ENCODE data around the gene OTOF.

Gene OTOF

DNA sequence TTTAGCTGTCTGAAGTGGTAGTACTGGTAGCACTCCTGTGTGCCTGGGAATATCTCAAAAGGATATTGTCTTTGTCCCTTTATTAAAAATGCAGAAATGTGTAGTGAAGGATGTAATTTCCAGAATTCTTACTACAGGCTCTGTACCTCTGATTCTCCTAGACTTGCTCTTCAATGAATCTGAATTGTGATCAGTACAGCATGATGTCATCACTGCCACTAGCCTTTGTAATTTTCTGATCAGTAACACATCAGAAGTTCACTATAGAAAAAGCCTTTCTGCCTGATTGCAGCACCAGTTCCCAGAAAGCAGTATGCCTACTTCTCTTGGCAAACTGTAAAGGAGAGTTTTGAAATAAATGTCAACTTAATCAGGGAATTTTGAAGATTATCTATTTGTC, 29.2 kb upstream of the OTOF start:
- no peaks in the 10 kb centered on the region for H3K9me2 ChIP-seq (replicated peaks; ENCODE audit: insufficient read depth, low read length)
- H3K4me1 ChIP-seq (ENCODE audit: low read length) = no peaks in the 10 kb centered on the region
- no peak for TF ChIP-seq EZH2phosphoT487 (IDR thresholded peaks at IDR 0.05; ENCODE audit: low read length)
- H4K20me1 ChIP-seq (ENCODE audit: insufficient read depth, low read length) = no peaks in the 10 kb centered on the region
- no peaks in the 10 kb centered on the region for H3K36me3 ChIP-seq (replicated peaks; ENCODE audit: insufficient read depth, low read length)
- no peak overlapping the region for H3K9ac ChIP-seq (ENCODE audit: low read length)
- H3K4me2 ChIP-seq (ENCODE audit: low read depth, low read length) = no peak overlapping the region
- no peaks in the 10 kb centered on the region for H3K79me2 ChIP-seq (ENCODE audit: low read length)
- no peak overlapping the region for H2AFZ ChIP-seq (ENCODE audit: low read length)
- DNase-seq = no peak
- H3K9me3 ChIP-seq (replicated peaks; ENCODE audit: insufficient read depth, low read length) = no peaks in the 10 kb centered on the region
- no peaks in the 10 kb centered on the region for H3F3A ChIP-seq (ENCODE audit: insufficient read depth, low read length)
- no peak overlapping the region for H3K4me3 ChIP-seq (ENCODE audit: low read length)
- H3K27me3 ChIP-seq (replicated peaks; ENCODE audit: insufficient read depth, low read length) = peaks cover 70% of the 10 kb centered on the region
- H3K27ac ChIP-seq (ENCODE audit: low read length) = no peak overlapping the region

DNA sequence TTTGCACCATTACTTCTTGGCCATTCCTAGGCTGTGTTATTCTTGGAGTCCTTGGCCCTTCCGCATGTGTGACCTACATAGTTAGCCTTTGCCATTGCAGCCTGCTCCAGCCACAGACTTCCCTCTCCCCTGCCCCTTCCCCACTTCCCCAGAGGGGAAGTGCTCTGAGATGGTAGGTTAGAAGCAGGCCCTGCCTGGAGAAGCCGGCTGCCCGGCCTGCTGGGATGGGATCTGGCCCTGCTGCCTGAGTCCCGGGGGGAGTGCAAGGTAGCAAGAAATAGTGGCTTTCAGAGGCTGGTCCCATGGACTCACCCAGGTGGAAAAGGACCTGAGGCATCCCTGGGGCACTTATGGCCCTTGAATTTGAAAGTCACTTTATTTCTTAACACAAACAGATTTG, 28.4 kb upstream of the OTOF start:
- no peak overlapping the region for H3K4me3 ChIP-seq (ENCODE audit: low read length)
- no peaks in the 10 kb centered on the region for H3K36me3 ChIP-seq (replicated peaks; ENCODE audit: insufficient read depth, low read length)

DNA sequence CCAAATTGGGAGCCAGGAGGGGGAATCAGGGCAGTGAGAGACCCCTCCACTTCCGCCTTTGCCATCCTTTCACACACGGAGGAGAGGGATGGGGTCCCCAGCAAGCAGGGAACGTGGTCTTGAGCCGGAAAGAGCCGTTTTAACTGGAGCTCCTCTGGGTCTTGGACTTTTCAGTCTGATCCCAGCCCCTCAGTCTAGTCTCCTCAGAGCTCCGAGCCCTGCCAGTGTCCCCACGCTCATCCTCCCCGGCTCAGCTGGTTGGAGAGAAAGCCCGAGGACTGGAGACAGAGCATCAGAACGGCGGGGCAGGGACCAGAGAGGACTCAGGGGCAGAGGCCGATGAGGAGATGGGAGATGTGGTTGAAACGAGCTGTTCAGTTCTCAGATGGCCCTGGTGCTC, 26.1 kb upstream of the OTOF start:
- H3K4me3 ChIP-seq (ENCODE audit: low read length) = peak overlapping the region; percentile 61
- peak overlapping the region; percentile 24; the same call in 1 of the 2 replicates for H3K9ac ChIP-seq (ENCODE audit: low read length)
- H3K36me3 ChIP-seq (replicated peaks; ENCODE audit: insufficient read depth, low read length) = no peaks in the 10 kb centered on the region
- H3F3A ChIP-seq (ENCODE audit: insufficient read depth, low read length) = no peaks in the 10 kb centered on the region
- H4K20me1 ChIP-seq (ENCODE audit: insufficient read depth, low read length) = no peaks in the 10 kb centered on the region
- H3K9me2 ChIP-seq (replicated peaks; ENCODE audit: insufficient read depth, low read length) = no peaks in the 10 kb centered on the region
- no peak overlapping the region for H3K27ac ChIP-seq (ENCODE audit: low read length)
- peak overlapping the region; percentile 84 for H3K4me2 ChIP-seq (ENCODE audit: low read depth, low read length)
- H3K4me1 ChIP-seq (ENCODE audit: low read length) = no peaks in the 10 kb centered on the region
- peaks cover 44% of the 10 kb centered on the region for H3K27me3 ChIP-seq (replicated peaks; ENCODE audit: insufficient read depth, low read length)
- no peaks in the 10 kb centered on the region for H3K9me3 ChIP-seq (replicated peaks; ENCODE audit: insufficient read depth, low read length)
- DNase-seq = no peak
- H3K79me2 ChIP-seq (ENCODE audit: low read length) = no peaks in the 10 kb centered on the region
- peak overlapping the region; percentile 84 for H2AFZ ChIP-seq (ENCODE audit: low read length)
- TF ChIP-seq EZH2phosphoT487 (IDR thresholded peaks at IDR 0.05; ENCODE audit: low read length) (no peak), EZH2 (optimal IDR thresholded peaks at IDR 0.05; ENCODE audit: low read depth, low read length) (no peak)
- TF ChIP-seq, protein P1, sequence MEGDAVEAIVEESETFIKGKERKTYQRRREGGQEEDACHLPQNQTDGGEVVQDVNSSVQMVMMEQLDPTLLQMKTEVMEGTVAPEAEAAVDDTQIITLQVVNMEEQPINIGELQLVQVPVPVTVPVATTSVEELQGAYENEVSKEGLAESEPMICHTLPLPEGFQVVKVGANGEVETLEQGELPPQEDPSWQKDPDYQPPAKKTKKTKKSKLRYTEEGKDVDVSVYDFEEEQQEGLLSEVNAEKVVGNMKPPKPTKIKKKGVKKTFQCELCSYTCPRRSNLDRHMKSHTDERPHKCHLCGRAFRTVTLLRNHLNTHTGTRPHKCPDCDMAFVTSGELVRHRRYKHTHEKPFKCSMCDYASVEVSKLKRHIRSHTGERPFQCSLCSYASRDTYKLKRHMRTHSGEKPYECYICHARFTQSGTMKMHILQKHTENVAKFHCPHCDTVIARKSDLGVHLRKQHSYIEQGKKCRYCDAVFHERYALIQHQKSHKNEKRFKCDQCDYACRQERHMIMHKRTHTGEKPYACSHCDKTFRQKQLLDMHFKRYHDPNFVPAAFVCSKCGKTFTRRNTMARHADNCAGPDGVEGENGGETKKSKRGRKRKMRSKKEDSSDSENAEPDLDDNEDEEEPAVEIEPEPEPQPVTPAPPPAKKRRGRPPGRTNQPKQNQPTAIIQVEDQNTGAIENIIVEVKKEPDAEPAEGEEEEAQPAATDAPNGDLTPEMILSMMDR (IDR thresholded peaks at IDR 0.05; ENCODE audit: low read length) = no peak

More for the DNA sequence above, 28.4 kb upstream of the OTOF start:
- H4K20me1 ChIP-seq (ENCODE audit: insufficient read depth, low read length) = no peaks in the 10 kb centered on the region
- H3K27ac ChIP-seq (ENCODE audit: low read length) = no peak overlapping the region
- no peaks in the 10 kb centered on the region for H3K79me2 ChIP-seq (ENCODE audit: low read length)
- H3F3A ChIP-seq (ENCODE audit: insufficient read depth, low read length) = no peaks in the 10 kb centered on the region
- no peak overlapping the region for H3K4me2 ChIP-seq (ENCODE audit: low read depth, low read length)
- H3K9ac ChIP-seq (ENCODE audit: low read length) = no peak overlapping the region
- no peaks in the 10 kb centered on the region for H3K9me2 ChIP-seq (replicated peaks; ENCODE audit: insufficient read depth, low read length)
- TF ChIP-seq EZH2phosphoT487 (IDR thresholded peaks at IDR 0.05; ENCODE audit: low read length) (no peak), EZH2 (optimal IDR thresholded peaks at IDR 0.05; ENCODE audit: low read depth, low read length) (no peak)
- TF ChIP-seq, protein P1 (IDR thresholded peaks at IDR 0.05; ENCODE audit: low read length) = no peak
- no peaks in the 10 kb centered on the region for H3K4me1 ChIP-seq (ENCODE audit: low read length)
- no peak overlapping the region for H2AFZ ChIP-seq (ENCODE audit: low read length)
- peaks cover 62% of the 10 kb centered on the region for H3K27me3 ChIP-seq (replicated peaks; ENCODE audit: insufficient read depth, low read length)
- no peak for DNase-seq
- H3K9me3 ChIP-seq (replicated peaks; ENCODE audit: insufficient read depth, low read length) = no peaks in the 10 kb centered on the region

DNA sequence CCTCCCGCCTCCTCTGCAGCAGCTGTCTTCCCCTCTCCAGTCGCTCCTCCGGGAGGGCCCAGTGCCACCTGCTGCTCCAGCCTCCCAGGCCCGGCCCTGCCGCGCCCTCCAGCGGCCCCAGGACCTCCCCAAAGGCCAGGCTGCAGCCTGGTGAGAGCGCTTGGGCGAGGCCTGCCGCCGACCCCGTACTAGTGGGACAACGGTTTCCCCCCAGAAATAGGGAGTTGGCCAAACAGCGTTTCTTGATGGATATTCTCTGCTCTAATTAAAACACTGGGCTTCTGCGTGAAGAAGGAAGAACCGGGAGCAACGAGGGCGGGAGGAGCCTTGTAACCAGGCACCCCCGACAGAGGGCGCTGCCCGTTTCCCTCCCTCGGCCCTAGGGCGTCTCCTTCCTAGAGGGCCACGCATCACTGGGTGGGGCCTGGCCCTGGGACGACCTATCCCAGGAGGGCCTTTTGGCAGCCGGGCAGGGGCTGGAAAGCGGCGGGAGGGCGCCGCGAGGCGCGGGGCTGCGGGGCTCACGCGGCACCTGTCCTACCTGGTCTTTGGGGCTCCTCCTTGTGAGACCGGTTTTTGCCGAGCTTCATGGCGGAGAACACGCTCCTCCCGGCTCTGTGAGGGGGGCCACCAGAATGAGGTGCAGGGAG, 25.4 kb upstream of the OTOF start:
- Histone ChIP-seq H3K27me3 (replicated peaks; ENCODE audit: insufficient read depth, low read length) (peaks cover 41% of the 10 kb centered on the region), H3K27ac (ENCODE audit: low read length) (no peak overlapping the region), H3K9ac (ENCODE audit: low read length) (peak overlapping the region; percentile 24; the same call in 1 of the 2 replicates), H3K79me2 (ENCODE audit: low read length) (no peaks in the 10 kb centered on the region), H2AFZ (ENCODE audit: low read length) (peak overlapping the region; percentile 84), H3F3A (ENCODE audit: insufficient read depth, low read length) (no peaks in the 10 kb centered on the region), H3K9me2 (replicated peaks; ENCODE audit: insufficient read depth, low read length) (no peaks in the 10 kb centered on the region), H3K36me3 (replicated peaks; ENCODE audit: insufficient read depth, low read length) (no peaks in the 10 kb centered on the region), H3K9me3 (replicated peaks; ENCODE audit: insufficient read depth, low read length) (no peaks in the 10 kb centered on the region), H4K20me1 (ENCODE audit: insufficient read depth, low read length) (no peaks in the 10 kb centered on the region), H3K4me3 (ENCODE audit: low read length) (peak overlapping the region; percentile 61), H3K4me1 (ENCODE audit: low read length) (no peaks in the 10 kb centered on the region), H3K4me2 (ENCODE audit: low read depth, low read length) (peak overlapping the region; percentile 84)
- peak; percentile 73 for DNase-seq
- no peak for TF ChIP-seq EZH2 (optimal IDR thresholded peaks at IDR 0.05; ENCODE audit: low read depth, low read length)
- TF ChIP-seq, protein P1 (IDR thresholded peaks at IDR 0.05; ENCODE audit: low read length) = peak; percentile 97

Data from MM.1S (cell line).